GM12873 (cell line): ENCODE results near the gene SALL3.

Experiments used
- TF ChIP-seq, protein P1 (sequence below): IDR thresholded peaks from 2 replicates; pipeline ENCODE4 v1.5.1; 2012; ENCODE audit warnings: low read depth, mild to moderate bottlenecking, moderate library complexity, low read length, control low read depth; ENCODE audit not compliant: insufficient read depth; ENCODE audit errors: missing control alignments

Gene SALL3

DNA sequence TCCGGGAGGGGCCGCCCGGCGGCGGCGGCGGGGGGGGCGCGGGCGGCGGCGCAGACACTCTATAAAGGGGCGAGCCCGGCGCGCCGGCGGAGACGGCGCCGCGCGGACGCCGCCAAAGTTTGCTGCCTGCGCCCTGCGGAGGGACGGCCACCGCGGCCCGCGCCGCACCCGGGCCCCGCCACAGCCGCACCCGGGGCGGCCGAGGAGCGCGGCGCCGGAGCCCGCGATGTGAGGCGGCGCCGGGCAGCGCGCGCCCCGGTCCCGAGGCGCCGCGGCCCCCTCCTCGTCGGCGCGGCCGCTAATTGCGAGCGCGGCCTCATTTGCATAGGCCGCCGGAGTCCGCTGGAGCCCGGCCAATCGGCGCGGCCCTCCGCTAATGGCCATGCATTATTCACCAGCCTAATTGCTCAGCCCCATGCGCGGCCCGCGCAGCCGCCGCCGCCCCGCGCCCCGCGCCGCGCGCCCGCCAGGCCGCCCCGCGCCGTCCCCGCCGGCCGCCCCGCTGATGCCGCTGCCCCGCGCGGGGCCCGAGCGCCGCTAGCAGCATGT lies at the start of gene SALL3:
Gene SALL3 (plus strand): TSS at position 89 of the 549 bp plus-strand sequence. CDS start 457 bp downstream, at position 546.
- TF ChIP-seq, protein P1, sequence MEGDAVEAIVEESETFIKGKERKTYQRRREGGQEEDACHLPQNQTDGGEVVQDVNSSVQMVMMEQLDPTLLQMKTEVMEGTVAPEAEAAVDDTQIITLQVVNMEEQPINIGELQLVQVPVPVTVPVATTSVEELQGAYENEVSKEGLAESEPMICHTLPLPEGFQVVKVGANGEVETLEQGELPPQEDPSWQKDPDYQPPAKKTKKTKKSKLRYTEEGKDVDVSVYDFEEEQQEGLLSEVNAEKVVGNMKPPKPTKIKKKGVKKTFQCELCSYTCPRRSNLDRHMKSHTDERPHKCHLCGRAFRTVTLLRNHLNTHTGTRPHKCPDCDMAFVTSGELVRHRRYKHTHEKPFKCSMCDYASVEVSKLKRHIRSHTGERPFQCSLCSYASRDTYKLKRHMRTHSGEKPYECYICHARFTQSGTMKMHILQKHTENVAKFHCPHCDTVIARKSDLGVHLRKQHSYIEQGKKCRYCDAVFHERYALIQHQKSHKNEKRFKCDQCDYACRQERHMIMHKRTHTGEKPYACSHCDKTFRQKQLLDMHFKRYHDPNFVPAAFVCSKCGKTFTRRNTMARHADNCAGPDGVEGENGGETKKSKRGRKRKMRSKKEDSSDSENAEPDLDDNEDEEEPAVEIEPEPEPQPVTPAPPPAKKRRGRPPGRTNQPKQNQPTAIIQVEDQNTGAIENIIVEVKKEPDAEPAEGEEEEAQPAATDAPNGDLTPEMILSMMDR: no peak

GRCh38 chr18:78932281-78932680 lies 47.3 kb upstream of the SALL3 start:
- TF ChIP-seq, protein P1: no peak

GRCh38 chr18:78934003-78934402 lies 45.6 kb upstream of the SALL3 start:
- TF ChIP-seq, protein P1: no peak

DNA sequence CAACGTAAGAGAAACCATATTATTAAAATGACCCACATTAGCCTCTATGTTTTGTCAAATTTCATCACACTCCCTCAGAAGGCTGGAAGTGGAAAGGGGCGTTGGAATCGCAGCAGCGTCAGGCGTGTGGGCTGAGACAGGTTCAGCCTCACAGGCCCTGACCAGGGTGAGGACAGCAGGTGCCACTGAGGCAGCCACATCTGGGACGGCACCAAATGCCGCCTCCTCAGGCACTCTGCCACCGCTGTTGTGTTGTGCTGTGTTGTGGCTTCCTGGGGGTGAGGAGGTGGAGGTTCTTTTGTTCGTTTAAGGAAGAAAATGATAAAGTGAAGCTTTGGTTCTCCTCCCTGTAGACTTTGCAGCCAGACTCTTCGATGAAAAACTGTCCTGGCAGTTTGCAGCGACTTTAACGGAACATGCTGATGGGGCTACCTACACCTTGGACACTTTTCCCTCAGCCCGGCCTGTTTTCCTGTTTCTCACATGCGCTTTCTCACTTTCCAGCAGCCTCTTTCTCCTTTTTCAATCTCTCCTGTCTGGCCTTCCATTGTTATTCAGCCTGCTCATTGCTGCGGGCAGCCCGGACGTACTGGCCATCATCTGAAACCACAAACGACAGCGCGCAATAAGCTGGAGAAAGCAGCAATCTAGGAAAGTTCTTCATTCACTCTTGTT lies 44.9 kb upstream of the SALL3 start:
- TF ChIP-seq, protein P1: no peak

DNA sequence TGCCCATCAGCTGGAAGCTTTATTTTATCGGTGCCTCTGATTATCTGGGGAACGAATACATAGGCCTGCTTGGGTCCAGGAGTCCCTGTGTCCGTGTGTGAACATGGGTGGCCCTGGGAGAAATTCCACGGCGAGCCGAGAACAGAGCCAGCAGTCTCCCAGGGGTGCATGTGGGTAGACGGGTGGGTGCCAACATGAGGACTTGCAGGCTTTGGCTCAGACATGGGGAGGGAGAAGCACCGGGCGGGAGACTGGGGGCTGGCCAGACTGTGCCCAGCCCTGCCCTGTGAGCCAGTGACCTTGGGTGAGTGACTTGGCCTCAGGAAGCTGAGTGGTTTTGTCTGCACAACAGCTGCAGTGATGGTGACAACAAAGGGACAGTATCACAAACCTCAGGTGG lies 44.2 kb upstream of the SALL3 start:
- TF ChIP-seq, protein P1: no peak

DNA sequence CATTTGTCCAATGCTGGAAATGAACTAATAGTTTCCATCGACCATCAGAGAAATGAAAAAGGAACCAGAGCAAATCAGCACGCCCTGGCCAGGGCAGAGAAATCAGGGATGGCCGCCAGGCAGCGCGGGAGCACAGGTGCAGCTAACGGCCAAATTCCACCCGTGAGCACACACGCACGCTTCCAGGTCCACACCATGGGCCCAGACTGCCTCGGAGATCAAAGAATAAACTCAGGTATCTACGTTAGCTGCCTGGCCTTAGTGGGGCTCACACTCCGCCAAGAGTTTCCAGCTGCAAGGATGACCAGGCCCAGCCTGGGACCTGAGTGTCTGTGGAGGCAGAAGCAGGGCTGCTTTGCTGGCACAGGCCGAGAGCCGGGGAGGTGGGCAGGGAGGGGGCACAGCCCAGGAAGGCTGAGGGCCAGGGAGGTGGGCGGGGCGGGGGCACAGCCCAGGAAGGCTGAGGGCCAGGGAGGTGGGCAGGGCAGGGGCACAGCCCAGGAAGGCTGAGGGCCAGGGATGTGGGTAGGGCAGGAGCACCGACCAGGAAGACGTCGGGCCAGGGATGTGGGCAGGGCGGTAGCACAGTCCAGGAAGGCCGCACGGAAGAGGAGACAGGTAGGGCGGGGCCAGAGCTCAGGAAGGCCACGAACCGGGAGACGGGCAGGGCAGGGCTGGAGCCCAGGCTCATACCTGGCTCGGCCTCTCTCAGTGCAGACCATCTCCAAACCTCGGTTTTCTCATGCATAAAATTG lies 43.2 kb upstream of the SALL3 start:
- TF ChIP-seq, protein P1: no peak

DNA sequence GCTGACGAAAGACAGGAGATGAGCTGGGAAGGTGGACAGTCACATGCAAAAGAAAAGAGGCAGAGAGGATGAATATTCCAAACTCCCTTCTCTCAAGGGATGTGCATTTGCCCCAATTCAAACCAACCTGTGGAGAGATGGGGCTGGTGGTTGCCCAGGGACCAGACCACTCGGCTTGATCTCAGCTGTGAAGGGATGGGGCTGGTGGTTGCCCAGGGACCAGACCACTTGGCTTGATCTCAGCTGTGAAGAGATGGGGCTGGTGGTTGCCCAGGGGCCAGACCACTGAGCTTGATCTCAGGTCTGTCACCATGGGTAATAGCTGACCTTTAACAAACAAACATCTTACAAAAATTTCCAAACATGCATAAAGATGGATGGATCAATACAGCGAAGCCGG lies 42.5 kb upstream of the SALL3 start:
- TF ChIP-seq, protein P1: no peak
